ENCODE measurements around the gene ANKRD16.
A peak's percentile ranks its signal among the peaks of the same experiment; 100 is the strongest.
"Not testable (repeated sequence)": the region's sequence is repeated elsewhere in the genome, so short reads cannot be mapped to it uniquely, and the experiment has no call there.

Gene ANKRD16

GRCh38 chr10:5889624-5890451 is at the start of gene ANKRD16, which contains the start of gene FBH1:
ANKRD16 (minus strand) TSS chr10:5889893; CDS start chr10:5889354, 539 bp downstream.
FBH1 (plus strand) TSS chr10:5890243; CDS start chr10:5890346, 103 bp downstream.
- DNase-seq = peak; percentile 86 to 87

GRCh38 chr10:5938291-5938690 is 48.6 kb upstream of the ANKRD16 start:
- DNase-seq = no peak

- no peak for DNase-seq
These were observed 47.3 kb upstream of the ANKRD16 start for GRCh38 chr10:5937016-5937415.

GRCh38 chr10:5935628-5936027 is 45.9 kb upstream of the ANKRD16 start:
- no peak for DNase-seq

GRCh38 chr10:5933909-5934546 is 44.3 kb upstream of the ANKRD16 start:
- no peak for DNase-seq

GRCh38 chr10:5932345-5932744 is 42.7 kb upstream of the ANKRD16 start:
- no peak for DNase-seq

- DNase-seq = no peak
These were observed 40.6 kb upstream of the ANKRD16 start for GRCh38 chr10:5930272-5930671.

GRCh38 chr10:5929442-5929841 is 39.7 kb upstream of the ANKRD16 start:
- no peak for DNase-seq

GRCh38 chr10:5927306-5927705 is 37.6 kb upstream of the ANKRD16 start:
- no peak for DNase-seq

GRCh38 chr10:5924889-5925288 is 35.2 kb upstream of the ANKRD16 start:
- no peak for DNase-seq

- DNase-seq = no peak
These were observed 32.1 kb upstream of the ANKRD16 start for GRCh38 chr10:5921746-5922145.

GRCh38 chr10:5919568-5919967 is 29.9 kb upstream of the ANKRD16 start:
- DNase-seq = no peak

- DNase-seq = no peak
These were observed 29.1 kb upstream of the ANKRD16 start for GRCh38 chr10:5918763-5919162.

- DNase-seq = no peak
These were observed 27.6 kb upstream of the ANKRD16 start for GRCh38 chr10:5917305-5917704.

- no peak for DNase-seq
These were observed 25.8 kb upstream of the ANKRD16 start for GRCh38 chr10:5915451-5915850.

GRCh38 chr10:5913736-5914135 is 24.0 kb upstream of the ANKRD16 start:
- no peak for DNase-seq

- DNase-seq = no peak
These were observed 22.0 kb upstream of the ANKRD16 start for GRCh38 chr10:5911670-5912069.

- DNase-seq = no peak
These were observed 20.8 kb upstream of the ANKRD16 start for GRCh38 chr10:5910323-5911100.

GRCh38 chr10:5908676-5909075 is 19.0 kb upstream of the ANKRD16 start:
- not testable (repeated sequence) for DNase-seq

- DNase-seq = no peak
These were observed 17.0 kb upstream of the ANKRD16 start for GRCh38 chr10:5906651-5907050.

- no peak for DNase-seq
These were observed 16.3 kb upstream of the ANKRD16 start for GRCh38 chr10:5905854-5906507.

GRCh38 chr10:5904227-5904626 is 14.5 kb upstream of the ANKRD16 start:
- no peak for DNase-seq

- no peak for DNase-seq
These were observed 13.9 kb upstream of the ANKRD16 start for GRCh38 chr10:5903563-5903962.
